Mucosa of descending colon (tissue), 3 donors: ENCODE data around the gene DGCR2. TPM values are rescaled to one million over a fixed set of nuclear protein-coding genes. Genes with fewer than 3 reads are reported as not detected.
"Not testable (repeated sequence)": the region's sequence is repeated elsewhere in the genome, so short reads cannot be mapped to it uniquely, and the experiment has no call there.

ENCODE experiments used
- ATAC-seq: fragments of 200-7000 bp; cut with Tn5 transposase; one replicate; pipeline ENCODE4 v1.9.1; 2020; ENCODE audit warnings: mild to moderate bottlenecking, moderate library complexity
- DNase-seq, 3 donors: peaks; one replicate each; pipeline ENCODE4 v3.0.0-alpha.2; 2020
- H3K36me3 ChIP-seq: fragments of 200-600 bp; one replicate; pipeline ENCODE4 v1.8.0; 2021; ENCODE audit warnings: low read depth, mild to moderate bottlenecking
- H3K4me1 ChIP-seq: fragments of 200-600 bp; one replicate; pipeline ENCODE4 v1.8.0; 2021; ENCODE audit warnings: low read depth, mild to moderate bottlenecking
- H3K4me3 ChIP-seq: fragments of 200-600 bp; one replicate; pipeline ENCODE4 v1.8.0; 2021; ENCODE audit warnings: mild to moderate bottlenecking
- H3K9me3 ChIP-seq: fragments of 200-600 bp; one replicate; pipeline ENCODE4 v1.8.0; 2021; ENCODE audit warnings: mild to moderate bottlenecking
- intact Hi-C, 2 donors: fragments of 100-400 bp; cut with DNase I in 1 of 2; cut with micrococcal nuclease in 1 of 2; formaldehyde crosslinking; loops; one replicate each; pipeline versions ENCODE4 v1.11.0 to v1.11.1; 2022; cut with DNase I, micrococcal nuclease
- total RNA-seq, 3 donors: library from RNA; stranded (reverse); fragmentation: NEBNext Ultra II Directional in 2 of 3; extraction: Animal tissue kit (Norgen Biotek cat#: 25700) in 2 of 3; gene quantifications; one replicate each; pipeline versions ENCODE4 v1.2.1 to v1.2.4, GENCODE V29; 2021 to 2023
- donor health status: DM: no; HTN: no; CAD: no; lungs with moderate emphysema.
- donor health status: DM: no; HTN: no; CAD: no.
- donor health status: DM: no; HTN: yes; CAD: no.

DGCR2 gene
- total RNA-seq, 3 donors from 2014 or later: 68.4 to 100 (median 79.8) TPM

DNA sequence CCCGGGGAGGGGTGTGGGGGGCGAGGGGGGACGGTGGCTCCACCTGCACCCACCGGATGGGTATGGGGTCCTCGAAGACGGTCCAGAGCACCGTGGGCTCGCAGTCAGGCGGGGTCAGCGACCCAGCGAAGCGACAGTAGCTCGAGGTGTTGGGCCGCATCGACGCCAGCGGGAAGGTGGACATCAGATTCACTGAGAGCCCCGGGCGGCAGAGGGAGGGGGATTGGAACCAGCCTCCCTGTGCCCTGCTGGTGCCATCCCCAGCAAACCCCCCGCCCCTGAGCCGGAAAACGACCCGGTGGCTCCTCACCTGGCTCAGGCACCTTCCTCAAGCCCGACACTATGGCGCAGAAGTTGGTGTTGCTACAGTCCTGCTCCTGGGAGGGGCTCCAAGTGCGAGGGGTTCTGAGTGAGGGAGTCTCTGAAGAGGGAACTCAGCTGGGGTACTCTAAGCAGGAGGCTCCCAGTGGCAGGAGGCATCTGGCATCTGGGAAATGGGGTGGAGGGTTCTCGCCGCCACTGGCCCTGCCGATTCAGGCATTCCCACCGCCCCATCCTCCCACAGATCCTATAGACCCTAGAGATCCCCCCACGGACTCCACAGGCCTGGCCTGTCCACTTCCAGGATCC lies 89.9 kb downstream of the DGCR2 start:
- H3K4me1 ChIP-seq, H3K9me3 ChIP-seq, DNase-seq, ATAC-seq, H3K36me3 ChIP-seq, H3K4me3 ChIP-seq, intact Hi-C loops: not testable (repeated sequence)

DNA sequence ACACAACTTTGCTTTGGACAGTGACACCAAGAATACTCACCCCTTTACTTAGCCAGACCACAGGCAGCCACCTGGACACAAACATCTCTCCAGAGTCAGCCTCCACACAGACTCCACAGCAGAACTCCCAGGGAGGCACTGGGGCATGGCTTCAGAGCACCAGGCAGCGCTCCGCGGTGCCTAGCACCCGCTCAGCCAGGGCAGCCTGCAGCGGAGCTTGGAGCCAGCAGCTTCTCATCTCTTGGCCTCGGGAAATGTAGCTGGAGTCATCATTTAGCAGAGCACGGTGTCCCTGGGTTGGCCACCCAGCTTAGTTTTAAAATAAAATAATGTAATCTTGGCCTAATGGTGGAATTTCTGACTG lies 91.3 kb downstream of the DGCR2 start:
- DNase-seq, H3K4me3 ChIP-seq, ATAC-seq, H3K4me1 ChIP-seq, H3K9me3 ChIP-seq, H3K36me3 ChIP-seq, intact Hi-C loops: not testable (repeated sequence)

DNA sequence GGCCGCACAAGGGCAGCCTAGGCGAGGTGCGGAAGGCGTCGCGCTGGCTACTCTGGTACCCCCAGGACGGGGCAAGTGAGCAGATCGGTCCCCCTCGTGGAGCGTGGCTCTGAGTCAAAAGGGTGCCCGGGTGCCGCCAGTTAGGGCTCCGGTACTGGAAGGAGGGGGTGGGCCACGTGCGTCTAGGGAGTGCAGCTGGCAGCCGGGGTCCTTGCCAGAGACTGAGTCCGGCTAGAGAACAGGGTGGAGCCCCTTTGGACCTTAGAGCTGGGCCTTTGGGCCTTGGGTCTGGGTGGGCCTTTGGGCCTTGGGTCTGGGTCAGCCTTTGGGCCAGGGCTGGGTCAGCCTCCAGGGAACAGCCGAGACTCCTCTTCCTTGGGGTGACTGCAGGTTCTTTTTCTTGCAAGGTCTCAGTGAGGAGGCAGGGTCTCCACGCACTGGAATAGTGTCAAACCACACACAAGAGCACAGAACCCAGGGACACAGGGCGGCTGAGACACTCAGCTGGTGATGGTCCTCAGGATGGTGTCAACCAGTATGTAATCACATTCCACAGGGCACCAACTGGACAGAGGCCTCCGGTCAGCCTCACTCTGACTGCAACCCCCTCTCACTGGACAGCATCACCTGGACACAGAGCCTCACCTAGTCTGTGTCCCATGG lies 91.9 kb downstream of the DGCR2 start:
- H3K36me3 ChIP-seq, intact Hi-C loops, H3K4me3 ChIP-seq, H3K4me1 ChIP-seq, DNase-seq, H3K9me3 ChIP-seq, ATAC-seq: not testable (repeated sequence)

DNA sequence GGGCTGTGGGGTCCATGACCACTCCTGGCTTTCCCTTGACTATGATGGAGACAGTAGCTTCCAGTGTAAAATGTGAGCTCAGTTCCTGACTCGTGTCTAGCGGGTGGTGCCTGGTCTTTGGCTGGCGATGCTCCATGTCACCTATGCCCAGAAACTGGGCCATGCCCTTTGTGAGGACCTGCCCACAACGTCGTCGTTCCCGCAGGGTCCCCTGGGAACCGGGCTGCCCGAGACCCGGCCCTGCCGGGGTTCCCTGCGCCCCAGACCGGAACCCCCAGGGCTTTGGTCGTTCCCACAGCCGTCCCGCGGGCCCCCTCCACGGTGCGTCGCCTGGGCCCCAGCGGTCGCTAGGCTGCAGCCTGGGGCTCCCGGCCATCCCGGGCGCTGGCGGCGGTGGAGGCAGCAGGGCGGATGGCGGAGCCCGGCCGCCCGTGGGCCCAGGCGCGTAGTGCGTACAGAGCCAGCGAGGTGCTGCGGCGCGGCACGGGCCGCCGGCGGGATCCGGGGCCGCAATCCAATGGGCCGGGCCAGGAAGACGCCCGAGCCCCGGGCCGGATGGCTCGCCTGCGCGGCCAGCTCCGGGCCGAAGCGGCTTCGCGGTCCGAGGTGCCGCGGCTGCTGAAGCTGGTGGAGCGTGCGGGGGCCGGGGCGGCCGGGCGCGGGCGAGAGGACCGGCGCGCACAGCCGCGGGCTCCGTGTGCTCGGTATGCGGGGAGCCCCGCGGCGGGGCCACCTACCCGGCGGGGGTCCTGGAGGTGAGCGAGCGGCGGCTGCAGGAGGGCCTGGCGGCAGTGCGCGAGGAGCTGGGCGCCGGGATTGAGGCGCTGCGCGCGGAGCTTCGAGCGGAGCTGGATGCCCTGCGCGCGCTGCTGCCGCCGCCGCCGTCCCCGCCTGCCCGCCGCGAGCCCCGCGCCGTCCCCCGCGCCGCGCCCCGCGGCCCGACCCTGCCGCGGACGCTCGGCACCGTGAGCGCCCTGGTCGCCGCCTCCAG lies 92.8 kb downstream of the DGCR2 start:
- H3K9me3 ChIP-seq, DNase-seq, H3K36me3 ChIP-seq, H3K4me3 ChIP-seq, intact Hi-C loops, H3K4me1 ChIP-seq, ATAC-seq: not testable (repeated sequence)

DNA sequence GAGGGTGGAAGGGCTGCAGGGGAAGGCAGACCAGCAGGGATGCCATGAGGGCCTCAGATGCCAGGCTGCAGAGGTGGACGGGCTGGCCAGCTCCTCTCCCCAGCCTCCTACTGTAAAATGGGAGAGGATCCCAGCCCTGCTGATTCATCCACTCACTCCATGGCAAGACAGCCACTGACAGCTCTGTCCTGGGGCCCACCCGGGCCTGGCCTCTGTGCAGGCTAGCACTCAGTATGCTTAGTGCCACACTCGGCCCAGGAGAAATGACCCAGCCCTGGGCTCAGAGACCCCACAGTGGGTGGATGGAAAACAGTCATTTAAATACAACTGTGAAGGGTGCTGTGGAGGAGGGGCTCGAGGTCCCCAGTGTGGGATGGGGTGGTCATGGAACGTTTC lies 94.2 kb downstream of the DGCR2 start:
- H3K4me3 ChIP-seq, intact Hi-C loops, DNase-seq, H3K4me1 ChIP-seq, ATAC-seq, H3K36me3 ChIP-seq, H3K9me3 ChIP-seq: not testable (repeated sequence)

DNA sequence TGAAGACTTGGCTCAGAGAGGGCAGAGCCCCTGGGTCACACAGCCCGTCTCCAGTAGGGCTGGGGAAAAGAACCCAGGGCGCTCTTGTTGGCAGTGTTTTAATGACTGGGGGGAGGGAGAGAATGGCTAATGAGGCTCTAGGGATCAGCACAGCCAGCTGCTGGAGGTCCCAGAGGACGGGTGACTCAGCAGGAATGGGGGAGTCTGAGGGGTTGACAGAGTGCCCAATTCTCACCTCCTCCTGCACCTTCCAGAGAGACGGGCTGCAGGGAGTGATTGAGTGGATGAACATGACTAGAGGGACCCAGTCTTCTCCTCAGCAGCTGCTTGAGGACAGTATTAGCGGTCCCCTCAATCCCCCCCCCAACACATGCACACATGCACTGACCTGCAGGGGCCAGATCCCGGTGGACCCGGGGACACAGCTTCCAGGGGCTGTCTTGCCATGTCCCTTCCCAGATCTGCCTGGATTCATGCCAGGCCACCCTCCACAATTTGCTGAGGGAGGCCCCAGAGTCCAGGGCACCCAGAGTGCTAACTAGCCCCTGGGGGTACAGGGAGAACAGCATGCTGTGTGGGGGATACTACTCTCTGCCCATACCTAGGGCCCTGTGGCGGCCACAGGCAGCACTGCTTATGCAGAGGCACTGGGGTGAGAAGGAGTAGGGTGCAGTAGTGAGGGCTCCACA lies 94.7 kb downstream of the DGCR2 start:
- DNase-seq, H3K9me3 ChIP-seq, intact Hi-C loops, ATAC-seq, H3K4me1 ChIP-seq, H3K4me3 ChIP-seq, H3K36me3 ChIP-seq: not testable (repeated sequence)

DNA sequence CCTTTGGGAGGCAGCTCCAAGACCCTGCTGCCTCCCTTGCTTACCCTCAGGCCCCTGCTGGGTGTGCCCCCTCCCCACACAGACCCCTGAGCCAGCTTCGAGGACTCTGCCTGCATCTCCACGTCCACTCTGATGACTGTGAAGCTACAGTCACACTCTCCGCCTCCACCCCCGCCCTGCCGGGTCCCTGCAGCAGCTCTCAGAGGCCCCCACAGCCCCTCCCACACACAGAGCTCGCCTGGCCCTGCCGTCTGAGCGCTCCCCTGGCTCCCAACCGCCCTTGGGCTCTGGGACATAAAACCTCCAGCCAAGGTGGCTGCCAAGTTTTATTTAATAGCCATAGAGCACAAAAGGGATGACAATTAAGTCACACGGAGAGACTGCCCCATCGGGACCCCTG lies 96.1 kb downstream of the DGCR2 start:
- H3K4me3 ChIP-seq, intact Hi-C loops, DNase-seq, H3K36me3 ChIP-seq, H3K9me3 ChIP-seq, ATAC-seq, H3K4me1 ChIP-seq: not testable (repeated sequence)

DNA sequence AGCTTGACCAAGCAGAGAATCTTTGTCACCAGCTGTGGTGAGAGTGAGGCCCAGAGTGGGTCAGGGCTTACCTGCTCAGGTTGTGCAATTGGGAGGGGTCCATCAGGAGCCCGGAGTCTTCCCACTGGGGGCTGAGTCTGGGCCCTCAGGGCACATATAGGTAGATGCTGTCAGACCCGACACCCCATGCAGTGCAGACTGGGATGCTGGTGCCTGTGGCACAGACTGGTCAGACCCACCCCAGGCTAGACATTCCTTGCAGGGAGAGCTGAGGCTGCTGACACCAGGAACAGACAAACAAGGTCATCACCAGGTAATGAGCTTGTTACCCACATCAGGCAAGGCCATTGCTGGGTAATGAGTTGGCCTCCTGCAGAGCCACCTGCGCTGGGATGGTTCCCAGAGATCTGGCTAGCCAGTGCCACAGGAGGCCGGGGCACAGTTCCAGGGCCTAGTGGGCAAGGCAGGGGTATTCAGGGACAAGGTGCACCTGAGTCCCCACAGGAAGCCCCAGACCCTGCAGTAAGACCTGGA lies 97.2 kb downstream of the DGCR2 start:
- DNase-seq, H3K4me1 ChIP-seq, H3K9me3 ChIP-seq, H3K4me3 ChIP-seq, ATAC-seq, H3K36me3 ChIP-seq, intact Hi-C loops: not testable (repeated sequence)

DNA sequence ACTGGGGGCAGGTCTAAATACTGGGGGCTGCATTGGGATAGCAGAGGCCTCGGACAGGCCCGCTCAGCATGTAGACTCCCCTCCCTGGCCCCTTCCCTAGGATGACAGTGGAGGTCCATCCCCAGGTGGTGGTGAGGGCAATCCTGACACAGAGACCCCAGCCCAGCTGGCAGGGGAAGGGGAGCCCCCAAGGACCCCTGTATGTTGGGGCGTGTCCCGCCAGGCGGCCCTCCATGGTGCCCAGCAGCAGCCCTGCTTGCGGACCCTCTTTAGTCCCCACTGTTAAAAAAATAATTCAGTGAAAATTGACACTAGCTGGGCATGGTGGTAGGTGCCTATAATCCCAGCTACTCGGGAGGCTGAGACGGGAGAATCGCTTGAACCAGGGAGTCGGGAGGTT lies 98.3 kb downstream of the DGCR2 start:
- H3K4me1 ChIP-seq, ATAC-seq, H3K9me3 ChIP-seq, H3K4me3 ChIP-seq, H3K36me3 ChIP-seq, DNase-seq, intact Hi-C loops: not testable (repeated sequence)
